BE2C (cell line): Measurements from ENCODE around the gene ZNF556.
A peak's percentile ranks its signal among the peaks of the same experiment; 100 is the strongest.
"Not testable (repeated sequence)": the region's sequence is repeated elsewhere in the genome, so short reads cannot be mapped to it uniquely, and the experiment has no call there.

Experiments
- DNase-seq: peaks from one replicate; pipeline ENCODE4 v3.0.0-alpha.2; 2020
- H3K27me3 ChIP-seq: fragments of 250-450 bp; sonication (Bioruptor Pico); 2 replicates; pipeline ENCODE4 v1.5.1; 2020; ENCODE audit warnings: mild to moderate bottlenecking
- H3K36me3 ChIP-seq: fragments of 250-450 bp; sonication (Bioruptor Pico); 2 replicates; pipeline ENCODE4 v1.5.1; 2020; ENCODE audit warnings: mild to moderate bottlenecking
- H3K4me1 ChIP-seq: fragments of 250-450 bp; sonication (Bioruptor Pico); 2 replicates; pipeline ENCODE4 v1.5.1; 2020
- H3K4me3 ChIP-seq: 2 replicates; pipeline ENCODE4 v1.5.1; 2011; ENCODE audit warnings: low read depth, low read length
- H3K9me3 ChIP-seq: fragments of 250-450 bp; sonication (Bioruptor Pico); 2 replicates; pipeline ENCODE4 v1.5.1; 2020
- TF ChIP-seq, protein P1 (sequence below): IDR thresholded peaks from 2 replicates; pipeline ENCODE4 v1.5.1; 2012; ENCODE audit warnings: mild to moderate bottlenecking, low read depth, low read length

ZNF556 gene

DNA sequence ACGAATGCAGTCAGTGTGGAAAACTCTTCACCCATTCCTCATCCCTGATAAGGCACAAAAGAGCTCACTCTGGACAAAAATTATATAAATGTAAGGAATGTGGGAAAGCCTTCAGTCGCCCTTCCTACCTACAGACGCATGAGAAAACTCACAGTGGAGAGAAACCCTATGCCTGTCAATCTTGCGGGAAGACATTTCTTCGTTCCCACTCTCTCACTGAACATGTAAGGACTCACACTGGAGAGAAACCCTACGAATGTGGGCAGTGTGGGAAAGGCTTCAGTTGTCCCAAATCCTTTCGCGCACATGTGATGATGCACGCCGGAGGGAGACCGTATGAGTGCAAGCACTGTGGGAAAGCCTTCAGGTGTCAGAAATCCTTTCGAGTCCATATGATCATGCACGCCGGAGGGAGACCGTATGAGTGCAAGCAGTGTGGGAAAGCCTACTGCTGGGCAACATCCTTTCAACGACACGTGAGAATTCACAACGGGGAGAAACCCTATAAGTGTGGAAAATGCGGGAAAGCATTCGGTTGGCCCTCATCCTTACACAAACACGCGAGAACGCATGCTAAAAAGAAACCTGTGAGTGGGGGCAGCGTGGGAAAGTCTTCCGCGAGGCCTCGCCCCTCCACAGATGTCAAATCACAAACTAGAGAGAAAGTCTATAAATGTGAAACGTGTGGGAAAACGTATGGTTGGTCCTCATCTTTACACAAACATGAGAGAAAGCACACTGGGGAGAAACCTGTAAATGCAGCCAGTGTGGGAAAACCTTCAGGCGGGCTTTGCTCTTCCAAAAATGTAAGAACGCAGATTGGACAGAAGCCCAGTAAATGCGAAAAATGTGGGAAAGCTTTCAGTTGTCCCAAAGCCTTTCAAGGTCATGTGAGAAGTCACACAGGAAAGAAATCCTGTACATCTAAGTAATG is 10.5 kb downstream of the ZNF556 start:
- no peaks in the 10 kb centered on the region for H3K4me1 ChIP-seq
- no peaks in the 10 kb centered on the region for H3K27me3 ChIP-seq
- peaks cover 11% of the 10 kb centered on the region for H3K9me3 ChIP-seq
- DNase-seq, result no peak
- H3K36me3 ChIP-seq, result peaks cover 7% of the 10 kb centered on the region
- TF ChIP-seq, protein P1, sequence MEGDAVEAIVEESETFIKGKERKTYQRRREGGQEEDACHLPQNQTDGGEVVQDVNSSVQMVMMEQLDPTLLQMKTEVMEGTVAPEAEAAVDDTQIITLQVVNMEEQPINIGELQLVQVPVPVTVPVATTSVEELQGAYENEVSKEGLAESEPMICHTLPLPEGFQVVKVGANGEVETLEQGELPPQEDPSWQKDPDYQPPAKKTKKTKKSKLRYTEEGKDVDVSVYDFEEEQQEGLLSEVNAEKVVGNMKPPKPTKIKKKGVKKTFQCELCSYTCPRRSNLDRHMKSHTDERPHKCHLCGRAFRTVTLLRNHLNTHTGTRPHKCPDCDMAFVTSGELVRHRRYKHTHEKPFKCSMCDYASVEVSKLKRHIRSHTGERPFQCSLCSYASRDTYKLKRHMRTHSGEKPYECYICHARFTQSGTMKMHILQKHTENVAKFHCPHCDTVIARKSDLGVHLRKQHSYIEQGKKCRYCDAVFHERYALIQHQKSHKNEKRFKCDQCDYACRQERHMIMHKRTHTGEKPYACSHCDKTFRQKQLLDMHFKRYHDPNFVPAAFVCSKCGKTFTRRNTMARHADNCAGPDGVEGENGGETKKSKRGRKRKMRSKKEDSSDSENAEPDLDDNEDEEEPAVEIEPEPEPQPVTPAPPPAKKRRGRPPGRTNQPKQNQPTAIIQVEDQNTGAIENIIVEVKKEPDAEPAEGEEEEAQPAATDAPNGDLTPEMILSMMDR, result no peak
- no peak overlapping the region for H3K4me3 ChIP-seq

DNA sequence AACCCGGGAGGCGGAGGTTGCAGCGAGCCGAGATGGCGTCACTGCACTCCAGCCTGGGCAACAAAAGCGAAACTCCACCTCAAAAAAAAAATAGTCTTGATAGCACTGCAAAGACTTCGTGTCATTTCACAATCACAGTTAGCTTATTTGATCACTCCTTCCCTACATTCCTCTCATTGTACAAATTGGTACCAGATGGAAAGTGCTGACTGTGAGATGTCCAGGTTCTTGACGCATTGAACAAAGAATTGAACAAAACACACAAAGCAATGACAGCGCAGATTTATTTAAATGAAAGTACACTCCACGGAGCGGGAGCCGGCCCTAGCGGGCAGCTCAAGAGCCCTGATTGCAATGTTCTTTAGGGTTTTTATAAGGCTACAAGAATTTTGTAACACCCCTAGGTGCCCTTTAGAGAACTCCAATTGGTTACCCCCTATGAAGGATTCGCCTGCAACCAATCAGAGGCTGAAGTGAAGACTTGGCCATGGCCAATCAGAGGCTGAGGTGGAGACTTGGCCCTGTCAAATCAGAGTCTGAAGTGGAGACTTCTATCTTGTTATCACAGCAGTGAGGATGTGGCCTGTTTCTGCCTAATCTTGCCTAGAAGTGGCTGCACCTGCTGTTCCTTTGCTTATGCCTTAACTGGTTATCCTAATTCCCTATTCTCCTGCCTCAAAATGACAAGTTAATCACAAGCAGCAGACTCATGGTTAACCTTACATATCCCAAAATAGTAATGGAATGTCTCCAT is 16.7 kb downstream of the ZNF556 start:
- Histone ChIP-seq H3K9me3 (peaks cover 6% of the 10 kb centered on the region), H3K27me3 (no peaks in the 10 kb centered on the region), H3K36me3 (no peaks in the 10 kb centered on the region), H3K4me1 (no peaks in the 10 kb centered on the region; the same call in 1 of the 2 replicates), H3K4me3 (no peak overlapping the region)
- no peak for DNase-seq
- TF ChIP-seq, protein P1, result no peak

DNA sequence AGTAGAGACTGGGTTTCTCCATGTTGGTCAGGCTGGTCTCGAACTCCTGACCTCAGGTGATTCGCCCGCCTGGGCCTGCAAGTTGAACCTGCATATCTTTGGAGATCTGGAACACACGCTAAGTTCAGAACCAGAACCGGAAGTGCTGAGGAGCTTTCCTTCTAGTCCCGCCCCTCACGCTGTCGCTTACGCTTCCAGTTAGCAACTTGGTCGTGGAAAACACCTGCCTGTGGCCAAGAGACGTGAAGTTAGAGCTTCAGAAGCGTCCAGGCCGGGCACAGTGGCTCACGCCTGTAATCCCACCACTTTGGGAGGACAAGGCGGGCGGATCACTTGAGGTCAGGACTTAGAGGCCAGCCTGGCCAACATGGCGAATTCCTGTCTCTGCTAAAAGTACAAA is 18.6 kb downstream of the ZNF556 start:
- Histone ChIP-seq H3K4me1 (no peaks in the 10 kb centered on the region; the same call in 1 of the 2 replicates), H3K4me3 (no peak overlapping the region), H3K9me3 (no peaks in the 10 kb centered on the region; the same call in 1 of the 2 replicates), H3K27me3 (no peaks in the 10 kb centered on the region), H3K36me3 (no peaks in the 10 kb centered on the region)
- TF ChIP-seq, protein P1, result no peak
- DNase-seq, result no peak

DNA sequence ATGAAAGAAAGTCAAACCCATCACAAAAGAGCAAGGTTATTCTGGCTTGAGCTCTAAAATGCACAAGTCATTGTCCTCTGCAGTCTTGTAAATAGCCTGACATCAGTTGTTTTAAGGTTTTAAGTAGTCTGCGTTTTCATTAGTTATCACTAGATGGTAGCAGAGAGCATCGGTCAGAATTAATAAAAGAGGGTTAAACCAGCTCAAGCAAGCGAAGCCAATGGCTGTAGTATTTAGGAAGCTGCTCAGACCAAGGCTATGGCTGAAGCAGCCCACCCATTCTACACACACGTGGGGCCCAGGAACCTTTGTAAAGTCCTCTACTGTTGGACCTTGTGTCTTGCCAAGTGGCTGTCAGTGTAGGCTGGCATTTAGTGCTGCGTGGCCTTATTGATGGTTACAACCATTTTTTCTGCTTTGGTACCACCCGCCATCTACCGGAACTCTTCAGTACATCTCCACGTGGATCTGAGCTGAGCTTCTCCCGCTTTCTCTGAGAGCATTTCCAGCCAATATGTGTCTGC is 20.3 kb downstream of the ZNF556 start:
- Histone ChIP-seq H3K4me1 (no peaks in the 10 kb centered on the region; the same call in 1 of the 2 replicates), H3K4me3 (no peak overlapping the region), H3K9me3 (no peaks in the 10 kb centered on the region; the same call in 1 of the 2 replicates), H3K36me3 (no peaks in the 10 kb centered on the region), H3K27me3 (no peaks in the 10 kb centered on the region)
- DNase-seq, result peak; percentile 36
- TF ChIP-seq, protein P1, result peak; percentile 72

DNA sequence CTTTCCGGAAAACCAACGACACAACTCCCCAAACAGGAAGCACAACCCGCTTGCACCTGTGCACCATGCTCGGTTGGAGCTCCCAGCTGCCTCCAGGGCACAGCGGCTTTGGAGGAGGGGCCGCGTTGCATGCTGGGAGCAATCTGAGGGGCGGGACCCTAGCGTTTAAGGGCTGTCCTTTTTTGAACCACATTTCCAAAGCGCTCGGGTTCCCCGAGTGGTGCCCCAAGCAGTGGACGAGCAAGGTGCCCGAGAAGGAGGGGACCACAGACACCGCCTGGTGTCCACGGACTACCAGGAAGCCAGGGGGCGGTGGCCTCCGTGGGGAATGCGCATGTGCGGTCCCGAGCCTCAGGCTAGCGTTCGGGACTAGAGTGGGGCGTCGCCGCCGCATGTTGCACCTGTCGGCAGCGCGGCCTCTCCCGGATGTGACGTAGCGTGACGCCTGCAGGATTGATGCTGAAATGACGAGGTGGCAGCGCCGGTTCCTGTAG is 21.6 kb downstream of the ZNF556 start:
- TF ChIP-seq, protein P1, result no peak
- Histone ChIP-seq H3K27me3 (no peaks in the 10 kb centered on the region), H3K9me3 (no peaks in the 10 kb centered on the region; the same call in 1 of the 2 replicates), H3K4me3 (no peak overlapping the region), H3K36me3 (no peaks in the 10 kb centered on the region), H3K4me1 (no peaks in the 10 kb centered on the region; the same call in 1 of the 2 replicates)
- no peak for DNase-seq

DNA sequence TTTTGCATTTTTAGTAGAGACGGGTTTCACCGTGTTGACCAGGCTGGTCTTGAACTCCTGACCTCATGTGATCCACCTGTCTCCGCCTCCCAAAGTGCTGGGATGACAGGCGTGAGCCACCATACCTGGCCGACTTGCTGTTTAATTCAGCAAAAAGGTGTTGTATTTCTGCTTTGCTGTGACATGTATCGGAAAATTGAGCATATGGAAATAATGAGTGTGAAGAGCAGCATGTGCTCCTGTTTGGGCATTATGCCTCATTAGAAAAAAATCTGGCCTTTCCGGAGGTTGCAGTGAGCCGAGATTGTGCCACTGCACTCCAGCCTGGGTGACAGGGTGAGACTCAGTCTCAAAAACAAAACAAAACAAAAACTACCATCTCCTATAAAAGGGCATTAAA is 23.4 kb downstream of the ZNF556 start:
- not testable (repeated sequence) for DNase-seq, H3K4me3 ChIP-seq, H3K27me3 ChIP-seq, H3K4me1 ChIP-seq, H3K36me3 ChIP-seq, H3K9me3 ChIP-seq
